Stimulated activated CD8-positive, alpha-beta memory T cell treated with anti-CD3 and anti-CD28 coated beads, Interleukin-7, amount 100 ng/mL, for 1 hour (primary cell): ENCODE data around the gene AP5Z1.
A peak's percentile ranks its signal among the peaks of the same experiment; 100 is the strongest.
"Not testable (repeated sequence)": the region's sequence is repeated elsewhere in the genome, so short reads cannot be mapped to it uniquely, and the experiment has no call there.

Source experiments
- DNase-seq, 2 donors: peaks; one replicate each; pipeline ENCODE4 v3.0.0-alpha.2; 2020; ENCODE audit warnings: low read depth in 2 of 2

Gene AP5Z1

DNA sequence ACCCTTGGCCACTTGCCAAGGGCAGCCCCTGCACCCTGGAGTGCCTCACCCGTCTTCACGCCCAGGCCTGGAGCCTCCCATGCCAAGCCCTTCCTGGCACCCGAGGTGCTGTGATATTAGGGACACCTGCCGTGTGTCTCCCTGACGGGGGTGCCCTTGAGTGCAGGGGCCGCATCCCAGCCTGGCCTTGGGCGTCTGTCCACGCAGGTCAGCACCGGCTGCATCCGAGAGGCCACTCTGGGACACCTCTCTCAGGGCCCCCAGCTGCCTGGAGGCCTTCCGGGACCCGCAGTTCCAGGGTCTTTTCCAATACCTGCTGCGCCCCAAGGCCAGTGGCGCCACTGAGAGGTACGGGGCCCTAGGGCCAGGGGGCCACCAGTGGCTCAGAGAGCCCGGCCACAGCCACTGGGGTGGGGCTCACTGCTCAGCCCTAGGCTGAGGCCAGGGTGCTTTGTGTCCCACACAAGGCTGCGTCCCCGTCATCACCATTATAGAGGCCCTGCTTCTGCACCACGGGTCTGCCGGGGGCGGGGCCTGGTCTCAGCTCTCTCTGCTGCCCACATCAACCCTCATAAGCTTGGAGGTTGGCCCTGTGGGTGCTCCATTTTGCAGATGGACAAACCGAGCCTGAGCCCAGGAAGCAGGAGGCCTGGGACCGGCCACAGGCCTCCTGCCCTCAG is 12.7 kb downstream of the AP5Z1 start:
- DNase-seq, result no peak

DNA sequence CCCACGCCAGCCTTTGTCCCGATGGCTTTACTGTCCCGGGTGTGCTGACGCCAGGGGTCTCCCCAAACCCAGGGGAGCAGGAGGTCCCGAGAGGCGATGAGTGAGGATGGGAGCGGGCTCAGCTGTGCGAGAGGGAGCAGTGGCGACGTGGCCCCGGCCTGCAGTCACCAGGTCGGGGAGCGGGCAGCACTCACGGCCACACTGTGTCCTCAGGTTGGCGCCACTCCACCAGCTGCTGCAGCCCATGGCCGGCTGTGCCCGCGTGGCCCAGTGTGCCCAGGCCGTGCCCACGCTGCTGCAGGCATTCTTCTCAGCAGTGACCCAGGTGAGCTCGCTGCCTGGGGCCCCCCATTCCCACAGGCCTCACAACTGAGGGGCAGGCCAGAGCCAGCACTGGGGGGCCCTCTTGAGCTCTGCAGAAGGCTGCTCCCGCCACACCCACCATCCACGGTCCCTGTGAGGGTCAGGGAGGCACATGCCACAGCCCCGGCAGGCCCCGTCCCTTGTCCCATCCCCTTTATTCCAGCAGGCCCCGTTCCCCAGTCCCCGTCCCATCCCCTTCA is 13.3 kb downstream of the AP5Z1 start:
- no peak for DNase-seq

DNA sequence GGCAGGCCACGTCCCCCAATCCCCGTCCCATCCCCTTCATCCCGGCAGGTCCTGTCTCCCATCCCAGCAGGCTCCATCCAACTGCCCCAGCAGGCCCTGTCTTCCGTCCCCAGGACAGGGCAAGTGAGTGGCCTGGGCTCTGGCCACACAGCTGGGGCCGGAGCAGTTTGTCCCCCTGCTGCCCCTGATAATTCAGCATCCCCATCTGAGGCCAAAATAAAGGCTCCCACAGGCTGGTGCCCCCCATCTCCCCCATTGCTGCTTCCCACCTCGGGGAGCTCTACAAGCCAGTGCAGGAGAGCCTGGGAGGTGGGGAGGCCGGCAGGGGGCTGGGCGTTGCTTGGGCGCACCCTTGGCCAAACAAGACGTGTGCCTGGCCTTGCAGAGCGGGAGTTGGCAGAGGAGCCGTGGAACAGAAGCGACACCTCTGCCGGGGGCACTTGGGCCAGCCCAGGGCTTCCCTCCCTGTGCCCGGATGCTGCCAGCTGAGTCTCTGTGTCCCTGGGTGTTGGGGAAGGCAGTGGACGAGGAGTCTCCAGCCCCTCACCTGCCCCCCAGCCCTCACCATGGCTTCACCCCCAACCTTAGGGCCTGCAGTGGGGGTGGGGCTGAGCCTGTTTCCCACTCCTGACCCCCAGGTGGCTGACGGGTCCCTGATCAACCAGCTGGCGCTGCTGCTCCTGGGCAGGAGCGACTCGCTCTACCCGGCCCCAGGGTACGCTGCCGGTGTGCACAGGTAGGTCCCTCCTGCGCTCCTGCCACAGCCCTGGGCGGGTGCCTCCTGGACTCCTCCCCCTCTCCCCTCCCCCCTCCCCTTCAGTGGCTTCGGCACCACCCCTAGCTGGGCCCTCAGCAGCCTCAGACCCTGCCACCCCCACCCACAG is 14.0 kb downstream of the AP5Z1 start:
- DNase-seq, result no peak

DNA sequence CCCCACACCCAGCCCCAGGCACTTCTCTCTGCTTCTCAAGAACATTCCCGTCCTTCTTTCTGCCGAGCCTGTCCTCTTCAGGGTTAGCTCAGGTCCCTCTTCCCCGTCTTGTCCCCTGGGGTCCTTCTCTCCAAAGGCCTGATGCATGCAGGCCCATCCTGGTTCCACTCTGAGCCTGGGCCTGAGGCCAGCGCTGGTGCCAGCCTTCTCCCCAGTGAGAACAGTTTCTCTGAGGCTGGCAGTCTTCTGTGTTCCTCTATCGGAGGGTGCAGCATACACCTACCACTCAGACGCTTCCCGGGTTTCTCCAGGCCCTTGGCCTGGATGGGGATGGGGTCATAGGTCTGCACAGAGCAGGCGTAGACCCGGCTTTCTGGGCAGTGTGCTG is 14.6 kb downstream of the AP5Z1 start:
- no peak for DNase-seq

DNA sequence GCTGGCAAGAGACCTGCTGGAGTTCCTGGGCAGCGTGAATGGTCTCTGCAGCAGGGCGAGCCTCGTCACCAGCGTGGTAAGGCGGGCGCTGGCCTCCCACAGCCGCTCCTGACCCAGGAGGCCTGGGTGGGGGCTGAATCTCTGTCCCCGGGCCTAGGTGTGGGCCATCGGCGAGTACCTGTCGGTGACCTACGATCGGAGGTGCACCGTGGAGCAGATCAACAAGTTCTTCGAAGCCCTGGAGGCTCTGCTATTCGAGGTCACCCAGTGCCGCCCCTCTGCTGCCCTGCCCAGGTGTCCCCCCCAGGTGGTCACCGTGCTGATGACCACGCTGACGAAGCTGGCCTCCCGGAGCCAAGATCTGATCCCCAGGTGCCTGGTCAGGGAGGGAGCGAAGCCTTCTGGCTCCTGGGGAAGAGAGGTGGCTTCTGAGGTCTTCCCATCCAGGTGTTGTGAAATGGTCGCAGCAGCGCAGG is 15.1 kb downstream of the AP5Z1 start:
- DNase-seq, result no peak

DNA sequence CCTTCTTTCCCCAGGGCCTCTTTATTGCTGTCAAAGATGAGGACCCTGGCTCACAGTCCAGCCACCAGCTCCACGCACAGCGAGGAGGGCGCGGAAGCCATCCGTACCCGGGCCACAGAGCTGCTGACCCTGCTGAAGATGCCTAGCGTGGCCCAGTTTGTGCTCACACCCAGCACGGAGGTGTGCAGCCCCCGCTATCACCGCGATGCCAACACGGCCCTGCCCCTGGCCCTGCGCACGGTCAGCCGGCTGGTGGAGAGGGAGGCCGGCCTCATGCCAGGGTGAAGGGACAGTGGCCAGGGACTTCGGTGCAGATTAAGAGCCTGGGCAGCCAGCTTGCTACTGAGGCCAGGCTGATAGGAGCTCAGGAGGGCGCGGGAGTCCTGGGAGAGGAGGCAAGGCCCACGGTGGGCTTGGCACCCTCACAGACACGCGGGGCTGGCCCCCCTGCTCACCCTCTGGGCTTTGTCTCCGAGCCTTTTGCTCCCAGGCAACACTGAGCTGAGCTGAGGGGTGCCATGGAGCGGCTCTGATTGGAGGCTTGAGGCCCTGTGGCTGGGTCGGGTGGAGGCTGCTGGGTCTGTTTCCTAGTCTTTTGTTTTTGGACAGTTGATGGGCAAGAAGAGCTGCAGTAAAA is 15.8 kb downstream of the AP5Z1 start:
- DNase-seq, result no peak

DNA sequence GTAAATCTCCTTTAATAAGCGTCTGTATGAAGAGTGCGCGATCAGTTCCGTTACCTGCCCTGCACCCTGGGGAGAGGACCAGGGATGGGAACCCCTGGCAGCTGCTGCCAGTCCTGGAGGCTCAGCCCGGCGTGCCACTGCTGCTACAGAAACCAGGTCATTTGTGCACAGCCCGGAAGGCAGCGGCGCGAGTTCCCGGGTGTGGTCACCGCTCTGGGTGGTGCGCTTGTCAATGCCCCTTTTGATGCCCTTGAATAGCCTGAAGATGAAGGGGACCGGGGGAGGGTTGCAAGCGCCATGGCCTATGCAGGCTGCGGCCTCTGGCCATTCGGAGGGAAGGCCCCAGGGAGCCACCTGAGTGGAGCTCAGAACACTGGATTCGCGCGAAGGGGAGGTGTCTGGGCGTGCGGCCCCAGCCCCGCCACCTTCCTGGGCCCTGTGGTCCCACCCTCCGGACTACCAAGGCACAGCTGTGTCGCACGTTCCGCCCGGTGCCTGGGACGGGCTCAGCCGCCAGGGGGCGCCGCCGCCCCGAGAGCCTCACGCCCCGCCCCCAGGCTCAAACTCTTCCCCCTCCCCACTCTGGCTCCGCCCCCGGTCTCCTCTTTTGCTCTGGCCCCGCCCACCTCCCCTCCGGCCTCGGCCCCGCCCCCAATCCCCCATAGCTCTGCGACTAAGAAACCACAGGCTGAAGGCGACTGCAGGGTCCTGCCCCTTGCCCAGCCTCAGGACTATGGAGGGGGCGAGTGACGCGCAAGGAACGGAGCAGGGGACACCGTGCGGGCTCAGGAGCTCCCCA is 16.5 kb downstream of the AP5Z1 start:
- peak; percentile 60 to 64 for DNase-seq

DNA sequence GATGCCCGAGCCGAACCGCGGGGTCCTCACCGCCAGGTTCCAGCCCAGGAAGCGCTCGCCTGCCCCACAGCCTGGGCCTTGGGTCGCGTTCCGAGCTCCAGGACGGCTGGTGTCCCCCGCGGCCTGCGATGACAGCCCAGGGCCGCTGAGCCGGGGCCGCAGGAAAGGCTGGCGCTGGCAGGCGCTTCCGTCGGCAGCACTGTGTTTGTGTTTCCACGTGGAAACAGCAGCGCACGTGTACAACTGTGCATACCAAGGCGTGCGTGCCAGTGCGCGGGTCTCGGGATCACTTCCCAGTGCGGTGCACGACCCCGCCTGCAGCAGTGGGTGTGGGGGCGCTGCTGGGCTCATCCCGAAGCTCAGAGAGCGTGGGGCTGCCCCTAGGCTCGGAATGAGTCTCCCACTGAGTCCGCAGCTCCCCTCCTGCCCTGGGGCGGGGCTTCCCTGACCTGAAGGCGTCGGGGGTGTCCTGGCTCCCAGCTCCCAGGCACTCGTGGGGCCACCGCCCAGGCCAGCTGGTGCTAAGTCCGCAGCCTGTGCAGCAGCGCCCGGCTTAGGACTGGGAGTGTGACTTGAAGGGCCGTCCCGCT is 17.2 kb downstream of the AP5Z1 start:
- DNase-seq, result no peak

DNA sequence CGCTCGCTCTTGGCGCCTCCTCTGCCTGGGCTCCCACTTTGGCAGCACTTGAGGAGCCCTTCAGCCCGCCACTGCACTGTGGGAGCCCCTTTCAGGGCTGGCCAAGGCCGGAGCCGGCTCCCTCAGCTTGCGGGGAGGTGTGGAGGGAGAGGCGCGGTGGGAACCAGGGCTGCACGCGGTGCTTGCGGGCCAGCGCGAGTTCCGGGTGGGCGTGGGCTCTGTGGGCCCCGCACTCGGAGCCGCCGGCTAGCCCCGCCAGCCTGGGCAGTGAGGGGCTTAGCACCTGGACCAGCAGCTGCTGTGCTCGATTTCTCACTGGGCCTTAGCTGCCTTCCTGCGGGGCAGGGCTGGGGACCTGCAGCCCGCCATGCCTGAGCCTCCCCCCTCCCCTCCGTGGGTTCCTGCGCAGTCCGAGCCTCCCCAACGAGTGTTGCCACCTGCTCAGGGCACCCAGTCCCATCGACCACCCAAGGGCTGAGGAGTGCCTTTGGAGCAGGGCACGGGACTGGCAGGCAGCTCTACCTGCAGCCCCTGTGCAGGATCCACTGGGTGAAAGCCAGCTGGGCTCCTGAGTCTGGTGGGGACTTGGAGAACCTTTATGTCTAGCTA is 18.1 kb downstream of the AP5Z1 start:
- not testable (repeated sequence) for DNase-seq

DNA sequence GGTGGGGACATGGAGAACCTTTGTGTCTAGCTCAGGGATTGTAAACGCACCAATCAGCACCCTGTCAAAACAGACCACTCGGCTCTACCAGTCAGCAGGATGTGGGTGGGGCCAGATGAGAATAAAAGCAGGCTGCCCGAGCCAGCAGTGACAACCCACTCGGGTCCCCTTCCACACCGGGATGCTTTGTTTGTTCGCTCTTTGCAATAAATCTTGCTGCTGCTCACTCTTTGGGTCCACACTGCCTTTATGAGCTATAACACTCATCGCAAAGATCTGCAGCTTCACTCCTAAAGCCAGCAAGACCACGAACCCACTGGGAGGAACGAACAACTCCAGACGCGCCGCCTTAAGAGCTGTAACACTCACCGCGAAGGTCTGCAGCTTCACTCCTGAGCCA is 18.7 kb downstream of the AP5Z1 start:
- not testable (repeated sequence) for DNase-seq

DNA sequence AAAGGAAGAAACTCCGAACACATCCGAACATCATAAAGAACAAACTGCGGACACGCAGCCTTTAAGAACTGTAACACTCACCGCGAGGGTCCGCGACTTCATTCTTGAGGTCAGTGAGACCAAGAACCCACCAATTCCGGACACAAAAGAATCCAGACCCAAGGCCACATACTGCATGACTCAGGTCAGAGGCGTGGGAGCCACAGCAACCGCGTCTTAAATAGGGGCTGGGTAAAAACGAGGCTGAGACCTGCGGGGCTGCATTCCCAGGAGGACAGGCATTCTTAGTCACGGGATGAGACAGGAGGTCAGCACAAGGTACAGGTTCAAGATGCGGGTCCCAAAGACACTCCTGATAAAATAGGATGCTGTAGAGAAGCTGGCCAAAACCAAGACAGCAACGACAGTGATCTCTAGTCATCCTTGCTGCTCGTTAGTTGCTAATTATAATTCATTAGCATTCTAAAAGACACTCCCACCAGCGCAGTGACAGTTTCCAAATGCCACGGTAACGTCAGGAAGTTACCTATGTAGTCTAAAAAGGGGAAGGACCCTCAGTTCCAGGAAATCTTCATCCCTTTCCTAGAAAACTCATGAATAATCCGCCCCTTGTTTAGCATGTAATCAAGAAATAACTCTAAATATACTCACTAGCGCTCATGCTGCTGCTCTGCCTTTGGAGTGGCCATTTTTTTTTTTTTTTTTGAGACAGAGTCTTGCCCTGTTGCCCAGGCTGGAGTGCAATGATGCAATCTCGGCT is 19.3 kb downstream of the AP5Z1 start:
- no peak for DNase-seq

DNA sequence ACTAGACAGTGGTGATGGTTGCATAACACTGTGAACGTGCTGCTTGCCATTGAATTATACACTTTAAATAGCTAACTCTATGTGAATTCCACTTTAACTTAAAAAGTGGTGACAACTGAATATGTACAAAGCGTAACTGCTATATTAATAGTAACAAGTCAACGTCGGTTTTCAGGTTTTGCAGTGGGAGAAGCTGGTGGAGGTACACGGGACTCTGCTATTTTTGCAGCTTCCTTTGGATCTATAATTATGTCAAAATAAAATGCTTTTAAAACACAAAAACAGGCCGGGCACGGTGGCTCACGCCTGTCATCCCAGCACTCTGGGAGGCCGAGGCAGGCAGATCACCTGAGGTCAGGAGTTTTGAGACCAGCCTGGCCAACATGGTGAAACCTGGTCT is 21.0 kb downstream of the AP5Z1 start:
- DNase-seq, result no peak

DNA sequence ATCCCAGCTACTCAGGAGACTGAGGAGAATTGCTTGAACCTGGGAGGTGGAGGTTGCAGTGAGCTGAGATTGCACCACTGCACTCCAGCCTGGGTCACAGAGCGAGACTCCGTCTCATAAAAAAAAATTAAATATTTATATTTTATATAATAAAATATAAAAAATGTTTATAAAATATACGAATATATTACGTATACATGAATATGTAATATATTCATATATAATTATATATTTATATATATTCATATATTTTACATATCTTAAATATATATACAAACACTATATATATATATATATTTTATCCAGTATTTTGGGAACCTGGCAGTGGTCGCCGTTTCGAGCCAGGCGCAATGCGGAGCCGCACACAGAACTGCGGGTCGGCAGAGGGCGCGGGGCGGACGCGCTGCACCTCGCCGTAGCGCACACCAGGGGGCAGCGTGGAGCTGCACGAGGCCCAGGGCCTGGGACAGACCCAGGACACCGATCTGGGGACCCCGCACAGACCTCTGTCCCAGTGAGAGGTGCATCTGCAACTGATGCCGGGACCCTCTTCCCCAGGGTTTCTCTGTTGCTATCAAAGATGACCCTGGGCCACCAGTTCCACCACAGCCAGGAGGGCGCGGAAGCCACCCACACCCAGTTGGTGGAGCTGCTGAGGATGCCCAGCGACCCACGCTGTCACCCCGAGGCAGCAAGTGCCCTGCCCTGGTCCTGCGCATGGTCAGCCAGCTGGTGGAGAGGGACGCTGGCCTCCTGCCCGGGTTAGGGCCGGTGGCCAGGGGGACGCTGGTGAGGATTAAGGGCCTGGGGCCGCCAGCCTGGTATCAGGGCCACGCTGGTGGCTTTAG is 22.7 kb downstream of the AP5Z1 start:
- DNase-seq, result peak; percentile 28 to 29

DNA sequence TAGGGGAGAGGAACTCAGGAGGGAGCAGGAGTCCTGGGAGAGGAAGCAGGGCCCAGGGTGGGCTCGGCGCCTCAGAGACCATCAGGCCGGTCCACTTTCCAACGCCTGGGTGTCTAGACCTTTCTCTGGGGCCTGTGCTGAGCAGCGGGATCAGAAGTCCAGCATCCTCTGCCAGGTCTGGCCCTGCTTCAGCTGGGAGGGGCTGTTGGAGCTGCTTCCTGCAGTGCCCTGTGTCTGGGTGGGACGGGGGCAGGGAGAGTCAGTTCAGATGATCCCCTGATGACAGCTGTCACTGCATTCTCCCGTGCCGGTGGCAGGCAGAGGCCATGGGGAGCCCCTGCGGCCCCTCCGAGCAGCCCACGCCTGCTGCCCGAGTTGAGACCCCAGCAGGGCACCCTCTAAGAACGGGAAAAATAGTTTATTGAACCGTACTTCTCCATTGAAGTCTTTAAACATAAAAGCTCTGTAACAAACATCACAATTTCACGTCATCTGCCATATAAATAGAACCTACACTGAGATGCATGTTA is 23.3 kb downstream of the AP5Z1 start:
- no peak for DNase-seq

DNA sequence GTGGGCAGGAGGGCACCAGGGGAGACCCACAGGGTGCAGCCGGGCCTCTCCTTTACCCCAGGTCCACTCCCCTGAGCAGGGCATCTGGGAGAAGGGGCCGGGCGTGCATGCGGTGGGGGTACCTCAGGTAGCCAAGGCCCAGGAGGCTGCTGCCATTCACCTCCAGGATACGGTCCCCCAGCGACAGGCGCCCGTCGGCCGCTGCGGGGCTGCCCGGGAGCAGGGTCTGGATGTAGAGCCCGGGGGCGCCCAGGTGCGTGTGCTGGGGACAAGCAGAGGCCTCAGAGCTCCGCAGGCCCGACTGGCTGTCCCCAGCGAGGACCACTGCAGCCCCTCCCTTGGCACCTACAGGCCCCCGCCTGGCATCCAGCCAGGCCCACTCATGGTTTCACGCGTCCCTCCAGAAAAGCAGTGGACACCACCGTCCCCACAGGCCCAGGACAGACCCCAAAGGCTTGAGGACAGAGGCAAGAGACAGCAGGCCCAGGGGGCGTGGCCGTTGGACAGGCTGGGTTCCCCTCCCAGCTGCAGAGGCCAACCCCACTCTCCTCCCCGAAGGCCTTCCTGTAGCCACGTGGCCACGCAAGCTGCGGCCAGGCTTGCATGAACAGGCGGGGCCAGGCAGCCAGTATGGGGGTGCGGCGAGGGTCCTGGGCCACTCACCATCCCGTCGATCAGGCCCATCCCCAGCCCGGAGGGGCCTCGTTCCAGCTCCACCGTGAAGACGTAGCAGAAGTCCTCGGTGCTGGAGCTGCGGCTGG is 24.3 kb downstream of the AP5Z1 start:
- no peak for DNase-seq

DNA sequence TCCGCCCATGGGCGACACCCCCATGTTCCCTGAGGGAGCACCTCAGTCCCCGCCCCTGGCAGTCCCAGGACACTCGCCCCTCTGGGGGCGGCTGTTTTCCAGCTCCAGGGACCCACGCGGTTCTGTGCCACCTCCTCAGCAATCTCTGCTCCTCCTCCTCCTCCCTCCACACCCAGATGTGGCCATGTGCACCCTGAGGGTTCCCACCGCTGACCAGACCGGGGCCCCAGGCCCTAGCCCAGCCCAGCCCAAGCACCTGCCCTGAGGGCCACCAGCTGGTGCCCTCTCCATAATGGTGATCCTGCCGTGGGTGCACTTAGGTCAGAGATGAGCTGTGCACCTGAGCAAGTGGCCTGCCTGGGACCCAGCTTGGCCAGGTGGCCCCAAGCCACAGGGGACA is 25.1 kb downstream of the AP5Z1 start:
- DNase-seq, result no peak

DNA sequence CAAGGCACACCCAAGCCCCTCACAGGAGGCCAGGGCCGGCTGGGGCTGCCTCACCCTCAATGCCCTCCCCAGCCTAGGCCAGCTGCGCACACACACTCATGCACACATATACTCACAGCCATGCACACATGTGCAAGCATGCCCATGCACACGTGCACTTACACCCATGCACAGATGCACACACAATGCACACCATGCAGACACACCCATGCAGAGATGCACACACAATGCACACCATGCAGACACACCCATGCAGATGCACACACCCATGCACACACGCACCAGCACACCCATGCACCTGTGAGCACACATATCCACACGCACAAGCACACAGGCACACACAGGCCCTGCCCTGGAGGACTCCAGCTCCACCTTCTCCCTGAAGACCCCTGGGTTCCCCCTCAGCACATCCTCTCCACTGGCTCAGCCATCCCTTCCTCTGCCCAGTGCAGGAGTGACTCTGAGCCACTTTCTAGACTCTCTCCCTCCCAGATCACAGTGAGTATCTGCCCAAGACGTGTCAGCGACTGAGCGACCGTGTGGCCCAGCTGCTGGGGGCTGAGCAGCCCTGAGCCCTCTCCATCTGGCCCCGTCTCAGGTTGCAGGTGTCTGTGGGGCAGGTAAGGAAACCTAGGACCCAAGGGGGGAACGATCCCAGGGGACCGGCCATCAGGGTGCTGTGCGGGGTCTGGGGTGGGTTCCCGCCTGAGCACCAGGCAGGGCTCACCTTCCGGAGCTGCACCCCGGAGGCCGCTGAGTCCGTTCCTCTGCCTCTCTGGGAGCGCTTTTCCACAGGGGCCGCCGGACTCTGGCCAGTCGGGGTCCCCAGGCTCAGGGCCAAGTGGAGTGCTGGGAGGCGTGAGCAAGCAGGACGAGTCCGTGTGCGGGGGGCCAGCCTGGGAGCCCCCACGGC is 25.8 kb downstream of the AP5Z1 start:
- DNase-seq, result no peak
